ENCODE data around the gene DBNL.
"Not testable (repeated sequence)": the region's sequence is repeated elsewhere in the genome, so short reads cannot be mapped to it uniquely, and the experiment has no call there.

The DBNL gene

DNA sequence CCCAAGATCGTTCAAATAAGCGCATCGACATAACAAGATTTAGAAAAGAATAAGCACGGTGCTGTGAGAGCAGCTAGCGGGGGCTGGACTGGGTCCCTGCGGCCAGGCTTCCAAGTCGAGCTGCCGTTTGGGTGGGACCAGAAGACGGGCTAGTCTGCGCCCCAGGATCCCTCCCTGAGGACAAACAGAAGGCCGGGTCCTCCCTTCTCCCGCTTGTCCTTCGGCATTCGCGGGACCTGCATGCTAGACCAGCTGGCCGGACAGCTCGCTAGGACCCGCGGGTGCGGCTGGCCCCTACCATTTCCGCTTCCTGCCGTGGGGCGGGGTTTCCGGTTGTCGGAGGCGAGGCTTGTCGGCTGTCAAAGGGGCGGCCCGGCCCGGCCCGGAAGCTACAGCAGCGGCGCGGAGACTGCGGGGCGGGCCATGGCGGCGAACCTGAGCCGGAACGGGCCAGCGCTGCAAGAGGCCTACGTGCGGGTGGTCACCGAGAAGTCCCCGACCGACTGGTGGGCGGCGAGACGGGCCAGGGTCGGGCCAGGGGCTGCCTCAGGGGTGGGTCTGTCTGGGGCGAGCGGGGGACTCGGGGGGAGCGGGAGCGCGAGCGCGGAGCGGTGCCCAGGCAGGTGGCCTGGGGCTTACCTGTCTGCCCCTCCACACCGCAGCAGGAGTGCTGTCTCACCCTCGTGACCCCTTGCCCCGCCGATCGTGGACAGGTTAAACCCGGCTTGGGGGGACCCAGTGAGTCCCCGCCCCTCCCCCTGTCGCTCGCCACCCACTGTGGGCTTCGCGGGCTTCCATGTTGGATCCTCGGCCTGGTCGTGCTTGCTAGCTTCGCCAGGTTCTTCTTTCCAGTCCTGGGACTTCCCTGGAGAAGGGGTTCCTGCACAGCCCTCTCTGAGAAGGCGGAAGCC lies at the start of gene DBNL:
Gene DBNL (plus strand): TSS at position 388 of the 911 bp plus-strand sequence. CDS start 36 bp downstream, at position 424.
- FAIRE-seq (peak; percentile 21), DNase-seq (ENCODE audit: insufficient read length, low spot score) (peak; percentile 74)

DNA sequence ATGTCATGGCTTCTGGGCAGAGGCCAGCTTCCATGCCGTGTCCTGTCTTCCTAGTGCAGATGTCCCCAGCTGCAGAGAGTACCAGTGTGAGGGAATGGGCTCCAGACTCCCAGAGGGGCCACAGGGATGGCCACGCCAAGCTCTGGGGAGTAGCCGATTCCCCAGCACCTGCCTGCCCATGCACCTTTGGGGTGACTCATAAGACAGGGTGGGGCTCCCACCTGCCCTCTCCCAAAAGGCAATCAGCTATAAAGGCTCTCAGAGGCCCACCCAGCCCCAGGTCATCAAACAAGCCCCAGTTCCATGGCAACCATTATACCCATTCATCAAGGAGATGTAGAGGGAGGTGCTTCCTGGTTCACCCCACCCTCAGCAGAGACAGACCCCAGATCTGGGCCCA lies 47.0 kb upstream of the DBNL start, which contains the start of gene SPDYE1:
Gene SPDYE1 (plus strand): TSS at position 366 of the 400 bp plus-strand sequence. CDS start 2,053 bp downstream, outside the sequence.
- DNase-seq (ENCODE audit: insufficient read length, low spot score); FAIRE-seq: not testable (repeated sequence)

DNA sequence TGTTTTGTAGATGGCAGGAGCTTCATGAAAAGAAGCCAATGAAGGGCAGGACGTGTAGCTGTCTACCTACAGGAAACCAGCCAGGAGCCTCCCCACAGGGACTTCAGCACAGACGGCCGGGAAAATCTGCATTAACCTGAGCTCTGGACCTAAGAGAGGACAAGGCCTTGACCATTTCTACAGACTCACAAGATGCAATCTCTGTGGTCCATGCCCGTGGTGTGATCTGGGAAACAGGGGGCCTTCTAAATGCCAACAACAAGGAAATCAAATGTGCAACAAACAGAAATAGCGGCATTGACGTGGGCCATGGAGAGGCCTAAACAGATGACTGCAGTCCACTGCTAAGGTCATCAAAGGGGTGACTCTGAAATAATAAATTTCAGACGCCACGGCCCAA lies 32.4 kb upstream of the DBNL start:
- not testable (repeated sequence) for FAIRE-seq; DNase-seq (ENCODE audit: insufficient read length, low spot score)

DNA sequence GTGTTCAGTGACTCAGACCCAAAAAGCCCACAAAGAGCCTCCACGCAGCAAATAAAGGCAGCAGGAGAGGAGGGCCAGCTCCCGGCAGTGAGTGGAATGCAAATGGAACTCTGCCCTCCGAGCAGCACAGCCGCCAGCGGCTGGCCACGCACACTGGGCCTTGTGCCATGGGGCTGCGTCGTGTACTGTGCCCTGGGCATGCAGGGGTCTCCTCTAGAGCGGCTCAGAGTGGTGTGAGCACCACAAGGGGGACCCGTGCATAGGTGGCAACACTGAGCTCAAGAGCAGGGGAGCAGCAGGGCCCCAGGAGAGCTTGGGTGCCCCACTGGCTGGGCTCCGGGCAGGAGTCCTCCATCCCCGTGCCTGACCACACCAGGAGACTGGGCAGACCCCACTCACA lies 29.4 kb upstream of the DBNL start:
- not testable (repeated sequence) for FAIRE-seq; DNase-seq (ENCODE audit: insufficient read length, low spot score)

DNA sequence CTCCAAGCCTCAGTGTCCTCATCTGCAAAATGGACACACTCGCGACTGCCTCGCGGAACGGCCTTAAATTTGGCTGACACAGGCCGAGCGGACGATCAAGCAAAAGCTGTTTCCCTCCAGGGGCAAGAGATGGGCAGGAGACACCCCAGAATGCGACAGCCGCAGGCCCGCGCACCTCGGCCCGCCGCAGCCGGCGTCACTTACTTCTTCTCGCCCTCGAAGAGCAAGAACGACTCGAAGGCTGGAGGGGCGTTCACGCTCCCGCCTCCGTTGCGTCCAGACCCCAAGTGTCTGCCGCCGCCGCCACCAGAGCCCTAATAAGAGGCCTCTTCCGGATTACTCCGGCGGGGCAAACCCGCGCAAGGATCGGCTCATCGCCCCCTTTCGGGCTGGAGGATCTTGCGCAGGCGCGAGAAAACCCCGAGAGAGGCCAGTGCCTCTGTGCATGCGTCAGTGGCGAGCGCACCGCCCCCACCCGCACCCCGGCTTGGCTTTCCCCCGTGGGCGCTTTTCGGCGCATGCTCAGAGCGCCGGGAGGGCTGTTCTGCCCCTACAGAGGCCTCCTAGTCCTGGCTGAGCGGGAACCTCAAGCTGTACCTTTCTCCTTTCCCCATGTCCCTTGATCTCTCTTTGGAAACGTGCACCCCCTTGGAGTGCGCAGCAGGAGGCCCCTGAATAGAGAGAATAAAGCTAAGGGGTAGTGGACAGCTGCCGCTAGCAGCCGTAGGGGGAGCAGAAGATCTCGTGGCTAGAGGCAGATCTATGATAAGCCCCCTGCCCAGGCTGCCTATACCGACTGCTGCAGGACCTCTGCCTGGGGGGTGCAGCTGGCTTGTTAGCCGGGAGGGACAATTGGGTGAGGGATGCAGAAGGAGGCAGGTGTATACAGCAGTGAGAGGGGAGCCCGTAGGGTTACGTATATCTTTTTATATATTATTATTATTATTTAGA lies 25.4 kb upstream of the DBNL start:
- FAIRE-seq (peak; percentile 53), DNase-seq (ENCODE audit: insufficient read length, low spot score) (peak; percentile 90)

DNA sequence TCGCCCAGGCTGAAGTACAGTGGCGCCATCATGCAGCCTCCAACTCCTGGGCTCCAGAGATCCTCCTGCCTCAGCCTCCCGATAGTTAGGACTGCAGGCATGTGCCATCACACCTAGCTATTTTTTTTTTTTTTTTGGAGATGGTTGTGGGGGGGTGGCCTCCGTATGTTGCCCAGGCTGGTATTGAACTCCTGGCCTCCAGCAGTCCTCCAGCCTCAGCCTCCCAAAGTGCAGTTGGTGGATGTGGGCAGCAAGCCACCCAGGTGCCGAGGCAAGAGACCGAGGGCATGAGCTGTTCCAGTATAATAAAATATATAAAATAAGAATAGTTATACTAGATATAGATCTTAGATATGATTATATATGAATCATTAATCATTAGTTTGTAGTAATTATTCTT lies 24.7 kb upstream of the DBNL start:
- FAIRE-seq; DNase-seq (ENCODE audit: insufficient read length, low spot score): not testable (repeated sequence)

DNA sequence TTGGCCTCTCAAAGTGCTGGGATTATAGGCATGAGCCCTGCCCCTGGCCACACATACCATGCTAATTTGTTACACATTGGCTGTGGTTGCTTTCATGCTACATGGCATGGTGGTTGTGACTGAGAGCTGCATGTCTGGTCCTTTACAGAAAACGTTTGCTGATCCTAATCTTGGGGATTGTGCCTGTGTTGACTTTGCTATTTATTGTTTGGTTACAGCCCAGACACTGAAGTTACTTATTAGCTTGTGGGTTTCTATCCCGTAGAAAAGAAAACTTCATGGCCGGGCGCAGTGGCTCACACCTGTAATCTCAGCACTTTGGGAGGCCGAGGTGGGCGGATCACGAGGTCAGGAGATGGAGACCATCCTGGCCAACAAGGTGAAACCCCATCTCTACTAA lies 22.4 kb upstream of the DBNL start:
- FAIRE-seq; DNase-seq (ENCODE audit: insufficient read length, low spot score): not testable (repeated sequence)

DNA sequence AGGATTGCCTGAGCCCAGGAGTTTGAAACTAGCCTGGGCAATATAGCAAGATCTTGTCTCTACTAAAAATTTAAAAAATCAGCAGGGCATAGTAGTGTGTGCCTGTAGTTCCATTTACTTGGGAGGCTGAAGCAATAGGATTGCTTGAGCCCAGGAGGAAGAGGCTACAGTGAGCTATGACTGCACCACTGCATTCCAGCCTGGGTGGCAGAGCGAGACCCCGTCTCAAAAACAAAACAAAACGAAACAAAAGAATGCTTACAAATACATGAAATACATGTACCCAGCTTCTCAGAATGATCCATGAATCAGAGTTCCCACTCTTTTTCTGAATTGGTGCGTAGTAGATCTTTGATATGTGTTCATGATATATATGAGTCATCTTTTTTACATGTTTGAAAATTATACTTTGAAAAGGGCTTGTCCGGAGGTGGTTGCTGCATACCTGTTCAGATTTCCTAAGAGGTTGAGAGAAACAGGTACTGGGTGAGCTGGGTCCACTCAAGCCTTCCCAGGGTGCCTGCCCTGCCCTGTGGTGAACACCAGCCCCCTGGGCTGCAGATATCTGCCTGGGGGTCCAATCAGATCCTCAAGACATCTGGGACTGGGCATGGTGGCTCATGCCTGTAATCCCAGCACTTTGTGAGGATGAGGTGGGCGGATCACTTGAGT lies 21.6 kb upstream of the DBNL start:
- DNase-seq (ENCODE audit: insufficient read length, low spot score); FAIRE-seq: not testable (repeated sequence)

DNA sequence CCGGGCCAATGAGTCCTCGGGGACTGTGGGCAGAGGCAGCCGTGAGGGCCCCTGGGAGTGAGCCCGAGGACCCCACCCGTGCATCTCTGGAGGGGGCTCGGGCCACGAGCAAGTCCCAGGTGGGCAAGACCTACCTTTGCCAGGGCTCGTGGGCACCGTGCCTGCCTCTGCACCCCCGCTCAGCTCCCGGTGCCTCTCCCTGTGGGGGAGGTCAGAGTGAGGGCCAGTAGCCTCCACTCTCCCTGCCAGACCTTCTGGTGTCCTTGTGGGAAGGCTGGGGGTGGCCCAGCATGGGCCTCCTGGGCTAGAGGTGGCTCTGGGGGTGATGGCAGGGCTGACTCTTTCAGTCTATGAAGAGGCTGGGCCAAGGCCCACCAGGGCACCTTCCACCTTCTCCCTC lies 15.1 kb upstream of the DBNL start:
- not testable (repeated sequence) for FAIRE-seq

DNA sequence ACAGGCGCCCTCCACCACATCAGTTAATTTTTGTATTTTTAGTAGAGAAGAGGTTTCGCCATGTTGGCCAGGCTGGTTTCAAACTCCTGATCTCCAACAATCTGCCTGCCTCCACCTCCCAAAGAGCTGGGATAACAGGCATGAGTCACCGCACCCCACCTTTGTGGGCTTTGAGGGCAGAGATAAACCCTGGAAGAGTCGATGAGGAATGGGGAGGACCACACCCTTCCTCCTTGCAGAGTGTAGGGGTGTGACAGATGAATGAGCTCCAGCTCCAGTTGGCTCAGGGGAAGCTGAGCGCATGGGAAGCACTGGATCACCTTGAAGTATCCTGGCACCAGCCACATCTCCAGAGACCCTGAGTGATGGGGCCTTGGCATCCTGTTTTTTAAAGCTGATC lies 14.5 kb upstream of the DBNL start:
- FAIRE-seq; DNase-seq (ENCODE audit: insufficient read length, low spot score): not testable (repeated sequence)

More for the DNA sequence above, 15.1 kb upstream of the DBNL start:
- not testable (repeated sequence) for DNase-seq (ENCODE audit: insufficient read length, low spot score)

DNA sequence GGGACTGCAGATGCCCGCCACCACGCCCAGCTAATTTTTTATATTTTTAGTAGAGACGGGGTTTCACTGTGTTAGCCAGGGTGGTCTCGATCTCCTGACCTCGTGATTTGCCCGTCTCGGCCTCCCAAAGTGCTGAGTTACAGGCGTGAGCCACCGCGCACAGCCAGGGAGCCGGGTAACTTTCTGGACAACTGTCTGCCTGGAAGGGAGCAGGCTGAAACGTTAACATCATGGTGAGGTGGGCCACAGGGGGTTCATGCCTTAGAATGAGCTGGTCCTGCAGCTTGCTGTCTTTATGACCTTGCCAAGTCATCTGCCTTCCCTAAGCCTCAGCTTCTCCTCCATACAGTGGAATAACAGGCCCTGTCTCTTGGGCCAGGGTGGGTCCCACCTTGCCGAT lies 13.2 kb upstream of the DBNL start:
- not testable (repeated sequence) for DNase-seq (ENCODE audit: insufficient read length, low spot score); FAIRE-seq

DNA sequence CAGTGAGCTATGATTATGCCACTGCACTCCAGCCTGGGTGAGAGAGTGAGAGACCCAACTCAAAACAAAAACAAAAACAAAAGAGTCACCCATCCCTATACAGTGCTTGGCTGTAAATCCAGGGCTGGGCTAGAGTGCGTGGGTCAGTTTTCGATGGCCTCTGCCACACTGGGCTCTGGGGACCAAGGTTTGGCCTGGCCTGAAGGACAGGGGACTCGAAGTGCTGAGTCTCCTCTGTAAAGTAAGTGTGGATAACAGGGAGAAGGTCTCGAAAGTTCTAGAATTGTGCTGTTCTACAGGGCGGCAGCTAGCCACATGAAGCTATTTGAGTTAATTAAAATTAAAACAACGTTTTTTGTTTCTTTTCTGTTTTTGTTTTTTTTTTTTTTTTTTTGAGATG lies 12.5 kb upstream of the DBNL start:
- not testable (repeated sequence) for FAIRE-seq

DNA sequence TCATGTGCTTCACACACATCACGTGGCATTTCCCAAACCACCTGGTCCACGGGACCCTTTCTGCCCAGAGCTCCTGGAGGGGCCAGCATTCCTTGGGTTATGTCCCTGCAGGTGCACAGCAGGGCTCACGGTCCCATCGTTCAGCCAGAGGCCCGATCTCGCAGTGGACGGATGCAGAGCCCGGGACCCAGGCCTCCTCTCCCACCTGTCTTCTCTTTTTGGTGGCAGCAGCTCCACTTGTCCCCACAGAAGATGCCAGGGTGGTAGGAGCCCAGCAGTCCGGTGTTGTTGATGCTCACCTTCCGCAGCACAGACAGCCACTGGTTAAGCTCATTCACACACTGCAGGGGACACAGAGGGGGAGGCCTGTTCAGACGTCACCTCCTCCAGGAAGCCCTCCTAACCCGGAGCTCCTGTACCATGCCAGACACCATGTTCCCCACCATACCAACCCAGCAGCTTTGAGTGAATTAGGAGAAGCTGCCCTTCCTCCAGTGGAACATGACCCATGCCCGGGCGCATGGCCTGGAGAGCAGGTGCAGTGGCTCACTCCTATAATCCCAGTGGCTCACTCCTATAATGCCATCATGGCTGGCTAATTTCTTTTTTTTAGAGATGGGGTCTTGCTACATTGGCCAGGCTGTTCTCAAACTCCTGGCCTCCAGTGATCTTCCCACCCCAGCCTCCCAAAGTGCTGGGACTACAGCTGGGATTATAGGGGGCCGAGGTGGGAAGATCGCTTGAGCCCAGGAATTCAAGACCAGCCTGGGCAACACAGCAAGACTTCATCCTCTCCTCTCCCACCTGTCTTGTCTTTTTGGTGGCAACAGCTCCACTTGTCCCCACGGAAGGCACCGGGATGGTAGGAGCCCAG lies 10.3 kb upstream of the DBNL start:
- DNase-seq (ENCODE audit: insufficient read length, low spot score); FAIRE-seq: not testable (repeated sequence)

More for the DNA sequence above, 12.5 kb upstream of the DBNL start:
- DNase-seq (ENCODE audit: insufficient read length, low spot score) = not testable (repeated sequence)

DNA sequence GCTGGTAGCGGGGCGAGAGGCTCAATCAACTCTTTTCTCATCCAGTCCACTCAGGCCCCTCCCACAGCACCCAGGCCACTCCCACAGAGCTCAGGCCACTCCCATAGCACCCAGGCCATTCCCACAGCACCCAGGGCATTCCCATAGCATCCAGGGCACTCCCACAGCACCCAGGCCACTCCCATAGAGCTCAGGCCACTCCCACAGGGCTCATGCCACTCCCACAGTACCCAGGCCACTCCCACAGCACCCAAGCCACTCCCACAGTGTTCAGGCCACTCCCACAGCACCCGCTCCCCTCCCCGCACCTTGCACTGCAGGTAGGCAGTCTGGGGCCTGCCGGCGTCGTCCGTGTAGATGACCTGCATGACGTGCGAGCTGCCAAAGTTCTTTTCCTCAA lies 8.1 kb upstream of the DBNL start:
- DNase-seq (ENCODE audit: insufficient read length, low spot score); FAIRE-seq: not testable (repeated sequence)

DNA sequence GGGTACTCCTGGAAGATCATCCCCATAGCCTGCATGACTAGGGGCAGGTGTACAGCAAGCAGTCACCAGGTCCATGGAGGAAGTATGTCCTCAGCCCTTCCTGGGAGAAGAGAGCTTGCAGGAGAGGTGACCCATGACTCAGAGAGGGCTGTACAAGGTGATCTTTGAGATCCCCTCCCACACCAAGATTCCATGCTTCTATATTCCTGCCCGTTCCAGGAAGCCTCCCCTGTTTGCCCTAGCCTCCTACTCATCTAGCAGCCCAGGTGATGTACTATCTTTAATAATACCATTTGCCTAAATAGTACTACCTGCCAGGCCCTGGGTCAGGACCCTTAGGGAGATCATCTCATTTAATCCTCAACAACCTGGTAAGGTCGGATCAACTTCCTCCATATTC lies 6.6 kb upstream of the DBNL start:
- FAIRE-seq; DNase-seq (ENCODE audit: insufficient read length, low spot score): not testable (repeated sequence)

DNA sequence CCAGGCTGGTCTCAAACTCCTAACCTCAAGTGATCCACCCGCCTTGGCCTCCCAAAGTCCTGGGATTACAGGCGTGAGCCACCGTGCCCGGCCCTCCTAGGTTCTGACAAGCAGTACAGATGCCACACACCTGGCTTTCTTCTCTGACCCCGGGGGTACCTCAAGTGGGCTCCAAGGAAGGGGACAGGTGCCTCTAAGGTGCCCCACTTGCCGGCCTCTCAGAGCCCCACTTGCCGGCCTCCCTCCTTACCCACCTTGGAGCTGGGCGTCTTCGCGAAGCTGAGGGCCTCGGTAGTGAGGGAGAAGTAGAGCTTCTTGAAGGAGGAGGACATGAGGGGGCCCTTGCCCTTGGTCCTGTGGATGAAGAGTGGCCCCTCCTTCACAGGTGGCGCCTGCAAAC lies 5.9 kb upstream of the DBNL start:
- FAIRE-seq; DNase-seq (ENCODE audit: insufficient read length, low spot score): not testable (repeated sequence)

DNA sequence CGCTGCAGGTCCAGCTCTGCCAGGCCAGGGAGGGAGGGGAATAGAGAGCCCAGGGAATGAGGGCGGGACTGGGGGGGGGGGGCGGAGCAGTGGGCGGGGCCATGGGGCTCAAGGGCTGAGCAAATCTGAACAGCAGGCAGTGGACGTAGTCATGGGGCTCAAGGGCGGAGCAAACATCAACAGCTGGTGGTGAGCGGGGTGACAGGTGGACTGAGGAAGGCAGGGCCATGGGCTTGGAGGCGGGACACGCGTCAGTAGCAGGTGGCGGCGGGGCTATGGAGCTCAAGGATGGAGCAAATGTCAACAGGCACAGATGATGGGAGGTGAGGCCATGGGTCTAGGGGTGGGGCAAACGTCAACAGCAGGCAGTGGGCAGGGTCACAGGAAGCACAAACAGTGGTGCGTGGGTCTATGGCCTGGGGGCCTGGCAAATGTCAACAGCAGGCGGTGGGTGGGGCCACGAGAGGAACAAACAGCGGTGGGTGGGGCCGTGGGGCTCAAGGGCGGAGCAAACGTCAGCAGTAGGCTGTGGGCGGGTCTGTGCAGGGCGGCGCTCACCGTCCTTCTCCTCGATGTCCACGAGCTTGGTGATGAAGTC lies 5.4 kb upstream of the DBNL start:
- FAIRE-seq; DNase-seq (ENCODE audit: insufficient read length, low spot score): not testable (repeated sequence)

DNA sequence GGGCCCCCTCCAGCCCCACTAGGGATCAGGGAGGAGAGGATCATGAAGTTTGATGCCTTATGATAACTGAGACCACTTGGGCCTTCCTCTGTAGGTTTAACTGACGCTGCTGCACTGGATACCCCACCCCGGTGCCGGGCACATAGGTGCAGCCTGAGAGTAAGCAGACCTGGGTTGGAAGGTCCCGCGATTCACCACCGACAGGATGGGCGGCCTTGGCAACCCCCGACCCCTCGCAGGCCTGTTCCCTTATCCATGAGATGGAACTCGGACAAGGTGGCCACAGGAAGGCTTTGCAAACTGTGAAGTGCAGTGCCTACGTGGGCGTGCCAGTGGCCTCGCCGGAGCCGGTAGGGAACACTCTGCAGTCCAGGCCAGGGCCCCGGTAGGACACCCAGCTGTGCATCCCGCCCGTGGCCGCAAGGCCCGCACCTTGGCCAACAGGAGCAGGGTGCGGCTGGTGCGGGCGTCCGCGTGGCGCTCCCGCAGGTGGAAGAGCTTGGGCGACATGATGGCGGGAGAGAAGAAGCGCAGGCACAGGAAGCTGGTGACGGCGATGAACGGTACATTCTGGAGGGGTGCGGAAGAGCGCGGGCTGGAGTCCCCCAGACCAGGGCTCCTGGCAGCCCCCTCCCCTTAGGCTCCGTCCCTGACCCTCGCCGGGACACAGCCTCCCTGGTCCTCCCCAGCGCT lies 4.6 kb upstream of the DBNL start:
- DNase-seq (ENCODE audit: insufficient read length, low spot score); FAIRE-seq: not testable (repeated sequence)
